ENCODE data around the gene PLPPR3.
A peak's percentile ranks its signal among the peaks of the same experiment; 100 is the strongest.

PLPPR3 gene

GRCh38 chr19:806815-807421, 14.8 kb downstream of the PLPPR3 start:
- no peak for DNase-seq

GRCh38 chr19:805600-806550, 15.9 kb downstream of the PLPPR3 start:
- DNase-seq: no peak

GRCh38 chr19:805166-805551, 16.6 kb downstream of the PLPPR3 start:
- no peak for DNase-seq

GRCh38 chr19:804419-805165, 17.2 kb downstream of the PLPPR3 start:
- no peak for DNase-seq

GRCh38 chr19:803686-804418, 17.9 kb downstream of the PLPPR3 start:
- DNase-seq: no peak

- DNase-seq: no peak
Observed at GRCh38 chr19:803099-803561, 18.6 kb downstream of the PLPPR3 start.

GRCh38 chr19:802498-803098, 19.2 kb downstream of the PLPPR3 start:
- DNase-seq: no peak

GRCh38 chr19:801861-802497, 19.8 kb downstream of the PLPPR3 start:
- no peak for DNase-seq

GRCh38 chr19:801030-801860, 20.5 kb downstream of the PLPPR3 start:
- DNase-seq: peak; percentile 39

- no peak for DNase-seq
Observed at GRCh38 chr19:800360-801029, 21.3 kb downstream of the PLPPR3 start.

GRCh38 chr19:799076-799881, 22.5 kb downstream of the PLPPR3 start:
- no peak for DNase-seq

GRCh38 chr19:798415-799075, 23.2 kb downstream of the PLPPR3 start:
- no peak for DNase-seq

- DNase-seq: peak; percentile 90
Observed at GRCh38 chr19:797528-798414, 24.0 kb downstream of the PLPPR3 start.

GRCh38 chr19:796692-797527, 24.8 kb downstream of the PLPPR3 start, which contains the start of gene PTBP1:
Gene PTBP1 (plus strand): TSS chr19:797452. CDS start chr19:797498, 46 bp downstream.
- DNase-seq: peak; percentile 100

GRCh38 chr19:795691-796581, 25.8 kb downstream of the PLPPR3 start:
- DNase-seq: no peak

Data from CD4-positive, alpha-beta T cell treated with Interleukin-17A for 1 hour (primary cell).